GM10248 (cell line): Measurements from ENCODE around the gene PPP4R2.

ENCODE experiments used
- CTCF ChIA-PET: fragments of 300-600 bp; sonication (Branson Sonifier 250); formaldehyde crosslinking; extraction: SDS; loops from one replicate; lab custom pipeline; 2021; ENCODE audit warnings: antibody characterized with exemption; lab: Yijun Ruan, JAX
- POLR2A ChIA-PET: fragments of 350-650 bp; sonication (Branson Sonifier 250); formaldehyde crosslinking; extraction: SDS; loops from one replicate; lab custom pipeline; 2020; ENCODE audit warnings: antibody characterized with exemption; lab: Yijun Ruan, JAX
- DNase-seq: peaks from one replicate; pipeline ENCODE4 v3.0.0; 2012; ENCODE audit errors: extremely low spot score
- TF ChIP-seq, protein P1 (sequence below): IDR thresholded peaks from 2 replicates; pipeline ENCODE4 v1.5.1; 2012; ENCODE audit warnings: mild to moderate bottlenecking, low read depth; ENCODE audit errors: extremely low read depth, missing control alignments, control extremely low read depth

Gene PPP4R2

GRCh38 chr3:73094129-73094528, 97.5 kb downstream of the PPP4R2 start:
- TF ChIP-seq, protein P1, sequence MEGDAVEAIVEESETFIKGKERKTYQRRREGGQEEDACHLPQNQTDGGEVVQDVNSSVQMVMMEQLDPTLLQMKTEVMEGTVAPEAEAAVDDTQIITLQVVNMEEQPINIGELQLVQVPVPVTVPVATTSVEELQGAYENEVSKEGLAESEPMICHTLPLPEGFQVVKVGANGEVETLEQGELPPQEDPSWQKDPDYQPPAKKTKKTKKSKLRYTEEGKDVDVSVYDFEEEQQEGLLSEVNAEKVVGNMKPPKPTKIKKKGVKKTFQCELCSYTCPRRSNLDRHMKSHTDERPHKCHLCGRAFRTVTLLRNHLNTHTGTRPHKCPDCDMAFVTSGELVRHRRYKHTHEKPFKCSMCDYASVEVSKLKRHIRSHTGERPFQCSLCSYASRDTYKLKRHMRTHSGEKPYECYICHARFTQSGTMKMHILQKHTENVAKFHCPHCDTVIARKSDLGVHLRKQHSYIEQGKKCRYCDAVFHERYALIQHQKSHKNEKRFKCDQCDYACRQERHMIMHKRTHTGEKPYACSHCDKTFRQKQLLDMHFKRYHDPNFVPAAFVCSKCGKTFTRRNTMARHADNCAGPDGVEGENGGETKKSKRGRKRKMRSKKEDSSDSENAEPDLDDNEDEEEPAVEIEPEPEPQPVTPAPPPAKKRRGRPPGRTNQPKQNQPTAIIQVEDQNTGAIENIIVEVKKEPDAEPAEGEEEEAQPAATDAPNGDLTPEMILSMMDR, result no peak
- ChIA-PET POLR2A (no interaction called here), CTCF (interaction anchor here (4.8 to 11.3 kb wide), 2 partner anchors 7 to 408 kb away, joined by 29 to 139 read pairs; no protein-coding TSS in a partner anchor)
- no peak for DNase-seq

DNA sequence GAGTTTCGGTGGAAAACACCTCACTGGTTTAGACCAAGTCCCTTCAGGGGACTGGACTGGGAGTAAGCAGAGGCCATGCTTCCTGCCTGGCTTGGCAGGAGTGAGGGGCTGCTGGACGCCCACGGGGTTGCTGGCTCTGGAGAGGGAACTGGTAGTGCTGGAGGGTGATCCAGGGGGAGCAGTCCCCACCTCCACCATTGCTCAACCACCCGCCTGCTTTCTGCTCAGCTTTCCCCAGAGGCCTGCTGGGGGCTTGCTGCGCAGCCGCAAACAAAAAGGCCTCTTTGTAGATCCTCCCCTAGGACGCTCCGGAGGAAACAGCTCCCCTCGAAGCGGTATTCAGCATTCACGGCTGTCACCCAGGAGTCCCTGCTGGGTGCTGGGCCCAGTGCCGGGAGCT, 98.3 kb downstream of the PPP4R2 start:
- TF ChIP-seq, protein P1, result no peak
- ChIA-PET POLR2A (interaction anchor here (0.6 kb wide), 1 partner anchor 347 kb away, joined by 6 read pairs; no protein-coding TSS in a partner anchor), CTCF (interaction anchor here (0.7 to 11.3 kb wide), 5 partner anchors 8 to 413 kb away, joined by 3 to 139 read pairs (median 5); no protein-coding TSS in a partner anchor)
- no peak for DNase-seq

DNA sequence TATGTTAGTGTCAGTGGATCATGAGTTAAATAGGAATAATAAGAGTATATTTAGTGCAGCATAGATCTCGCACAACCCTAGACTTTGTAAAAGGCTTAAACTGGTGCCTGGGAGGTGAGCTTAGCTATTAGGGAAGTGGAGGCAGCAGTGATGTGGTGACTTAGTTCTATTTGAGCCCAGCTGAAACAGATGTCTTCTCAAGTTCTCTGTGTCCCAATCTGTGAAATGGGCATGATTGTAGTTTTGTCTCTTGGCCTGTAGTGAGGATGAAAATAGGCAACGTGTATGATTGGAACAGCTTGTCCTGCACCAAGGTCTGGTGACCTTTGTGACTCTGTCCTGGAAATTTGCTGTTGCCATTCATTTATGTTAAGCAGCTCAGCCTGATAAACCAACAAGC, 99.6 kb downstream of the PPP4R2 start:
- DNase-seq, result no peak
- TF ChIP-seq, protein P1, result no peak
- ChIA-PET POLR2A (no interaction called here), CTCF (interaction anchor here (1.5 to 11.3 kb wide), 3 partner anchors 9 to 406 kb away, joined by 5 to 139 read pairs (median 29); no protein-coding TSS in a partner anchor)

DNA sequence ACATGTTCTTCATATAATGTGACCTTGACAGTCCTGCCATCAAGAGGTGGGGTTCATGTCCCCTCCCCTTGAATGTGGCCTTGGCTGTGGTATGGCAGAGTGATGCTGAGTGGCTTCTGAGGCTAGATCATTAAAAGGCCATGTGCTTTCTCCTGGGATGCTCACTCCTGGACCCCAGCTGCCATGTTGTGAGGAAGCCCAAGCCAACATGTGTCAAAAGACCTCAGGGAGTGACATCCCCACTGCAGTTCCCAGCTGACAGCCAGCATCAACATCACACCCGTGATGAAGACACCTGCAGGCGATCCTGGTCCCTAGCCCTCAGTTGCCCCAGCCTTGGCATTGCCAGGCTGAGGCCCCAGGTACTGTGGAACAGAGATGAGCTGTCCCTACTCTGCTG, 101.4 kb downstream of the PPP4R2 start:
- TF ChIP-seq, protein P1, result no peak
- no peak for DNase-seq
- POLR2A ChIA-PET, result no interaction called here
- CTCF ChIA-PET, result interaction anchor here (1.1 to 11.3 kb wide), 5 partner anchors 9 to 410 kb away, joined by 3 to 139 read pairs (median 4); no protein-coding TSS in a partner anchor

DNA sequence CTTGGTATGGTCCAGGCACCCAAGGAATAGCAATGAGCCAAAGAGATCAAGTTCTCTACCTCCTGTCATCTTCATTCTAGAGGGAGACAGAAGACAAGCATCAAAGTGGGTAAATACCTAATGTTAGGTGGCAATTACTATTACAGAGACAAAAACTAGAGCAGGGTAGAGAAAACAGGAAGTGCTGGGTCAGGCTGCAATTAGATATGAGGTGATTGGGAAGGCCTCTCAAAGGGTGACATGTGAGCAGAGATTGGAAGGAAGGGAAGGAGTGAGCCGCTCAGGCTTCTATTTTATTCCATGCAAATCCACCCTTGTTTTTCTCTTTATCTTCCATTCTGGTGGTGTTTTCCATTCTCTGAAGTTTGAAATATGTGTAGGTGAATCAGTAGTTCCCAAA, 102.3 kb downstream of the PPP4R2 start:
- TF ChIP-seq, protein P1, result no peak
- no peak for DNase-seq
- ChIA-PET POLR2A (no interaction called here), CTCF (interaction anchor here (1.1 to 11.3 kb wide), 5 partner anchors 8 to 409 kb away, joined by 3 to 139 read pairs (median 4); no protein-coding TSS in a partner anchor)

DNA sequence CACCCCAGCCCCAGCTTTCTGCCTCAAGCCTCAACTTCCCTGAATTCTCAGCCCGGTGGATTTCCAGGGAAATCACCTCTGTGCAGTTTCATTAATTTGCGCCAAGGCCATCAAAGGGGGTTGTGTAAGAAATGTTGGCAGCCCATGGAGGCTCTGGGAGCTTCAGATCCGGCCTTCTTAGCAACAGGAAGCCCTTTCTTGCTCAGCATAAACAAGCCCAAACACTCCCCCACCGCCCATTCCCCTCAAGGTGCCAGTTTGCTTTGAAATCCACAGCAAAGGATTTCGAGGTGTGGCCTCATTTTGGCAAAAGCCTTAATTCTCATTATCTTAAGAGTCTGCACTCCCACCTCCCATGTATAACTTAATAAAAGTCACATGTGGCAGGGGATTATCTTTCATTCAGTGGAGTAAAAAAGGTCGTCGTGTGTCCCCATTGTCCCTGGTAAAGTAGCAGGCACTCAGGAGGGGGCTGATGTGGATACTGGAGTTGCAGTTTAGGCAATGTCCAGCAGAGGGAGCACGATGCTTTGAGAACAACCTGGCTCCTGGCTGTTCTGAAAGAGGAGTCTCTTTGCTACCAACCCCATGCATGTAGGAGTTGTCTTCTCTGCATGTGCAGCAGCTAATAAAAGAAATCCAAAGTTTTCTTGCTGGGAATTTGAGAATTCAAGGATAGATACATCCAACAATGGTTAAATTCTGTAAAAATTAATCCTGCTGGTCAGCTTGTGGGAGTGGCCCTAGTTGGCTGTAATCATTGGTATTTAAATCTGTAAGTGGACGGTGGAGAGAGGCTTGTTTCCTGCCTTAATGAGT, 104.3 kb downstream of the PPP4R2 start:
- peak; percentile 88 for DNase-seq
- TF ChIP-seq, protein P1, result peak; percentile 90
- ChIA-PET POLR2A (no interaction called here), CTCF (interaction anchor here (0.9 to 11.3 kb wide), 15 partner anchors 8 to 407 kb away, joined by 3 to 139 read pairs (median 5); no protein-coding TSS in a partner anchor)
